SK-N-SH treated with all-trans-retinoic acid at 6 μM for 48 hours (cell line): Measurements from ENCODE around the gene HECTD4.
"Not testable (repeated sequence)": the region's sequence is repeated elsewhere in the genome, so short reads cannot be mapped to it uniquely, and the experiment has no call there.

Source experiments
- ATAC-seq: fragments of 200-7000 bp; cut with Tn5 transposase; 3 replicates; pipeline ENCODE4 v1.9.1; 2020; ENCODE audit warnings: mild to moderate bottlenecking, moderate library complexity
- ARNTL ChIP-seq: fragments of 450-650 bp; formaldehyde crosslinking; IDR thresholded peaks from 2 replicates; pipeline ENCODE4 v1.5.0; 2020; ENCODE audit warnings: low read depth, mild to moderate bottlenecking, moderate library complexity, borderline replicate concordance
- BACH2 ChIP-seq: fragments of 250-450 bp; sonication (Bioruptor Pico); IDR thresholded peaks from 2 replicates; pipeline ENCODE4 v1.9.0; 2021; ENCODE audit warnings: mild to moderate bottlenecking, borderline replicate concordance
- ESRRG ChIP-seq: fragments of 250-450 bp; sonication (Bioruptor Pico); IDR thresholded peaks from 2 replicates; pipeline ENCODE4 v1.6.1; 2021; ENCODE audit warnings: mild to moderate bottlenecking
- ISL1 ChIP-seq: fragments of 250-450 bp; sonication (Bioruptor Pico); IDR thresholded peaks from 2 replicates; pipeline ENCODE4 v2.1.2; 2022; ENCODE audit warnings: mild to moderate bottlenecking, moderate library complexity
- OSR1 ChIP-seq: fragments of 250-450 bp; sonication (Bioruptor Pico); IDR thresholded peaks from 2 replicates; pipeline ENCODE4 v1.8.0; 2022; ENCODE audit warnings: moderate library complexity, mild to moderate bottlenecking, inconsistent platforms
- RARB ChIP-seq: fragments of 250-450 bp; sonication (Bioruptor Pico); IDR thresholded peaks from 2 replicates; pipeline ENCODE4 v1.8.0; 2021; ENCODE audit warnings: mild to moderate bottlenecking, moderate library complexity
- TCF4 ChIP-seq: fragments of 250-450 bp; sonication (Bioruptor Pico); IDR thresholded peaks from 2 replicates; pipeline ENCODE4 v1.8.0; 2021; ENCODE audit warnings: mild to moderate bottlenecking, moderate library complexity, borderline replicate concordance
- ZC3H10 ChIP-seq: fragments of 250-450 bp; sonication (Bioruptor Pico); IDR thresholded peaks from 2 replicates; pipeline ENCODE4 v1.5.1; 2021; ENCODE audit warnings: mild to moderate bottlenecking, moderate library complexity
- ZFP3 ChIP-seq: fragments of 250-450 bp; sonication (Bioruptor Pico); IDR thresholded peaks from 2 replicates; pipeline ENCODE4 v1.5.0; 2020; ENCODE audit warnings: mild to moderate bottlenecking, moderate library complexity
- ZFP30 ChIP-seq: fragments of 450-650 bp; formaldehyde crosslinking; IDR thresholded peaks from 2 replicates; pipeline ENCODE4 v1.5.0; 2022; ENCODE audit warnings: mild to moderate bottlenecking, moderate library complexity
- ZNF70 ChIP-seq: fragments of 450-650 bp; formaldehyde crosslinking; IDR thresholded peaks from 2 replicates; pipeline ENCODE4 v1.5.0; 2020; ENCODE audit warnings: mild to moderate bottlenecking, moderate library complexity
- ZNF8 ChIP-seq: fragments of 450-650 bp; formaldehyde crosslinking; IDR thresholded peaks from 2 replicates; pipeline ENCODE4 v1.5.0; 2020; ENCODE audit warnings: mild to moderate bottlenecking, moderate library complexity
- TF ChIP-seq, protein P1 (sequence below): fragments of 250-450 bp; sonication (Bioruptor Pico); IDR thresholded peaks from 2 replicates; pipeline ENCODE4 v1.5.1; 2020; ENCODE audit warnings: low read depth, mild to moderate bottlenecking, moderate library complexity
- TF ChIP-seq, protein P2 (sequence below): fragments of 250-450 bp; sonication (Bioruptor Pico); IDR thresholded peaks from 2 replicates; pipeline ENCODE4 v1.8.0; 2021; ENCODE audit warnings: low read depth, mild to moderate bottlenecking, moderate library complexity, borderline replicate concordance
- TF ChIP-seq, protein P3 (sequence below): fragments of 250-450 bp; sonication (Bioruptor Pico); IDR thresholded peaks from 2 replicates; pipeline ENCODE4 v1.5.0; 2020; ENCODE audit warnings: mild to moderate bottlenecking, moderate library complexity
- TF ChIP-seq, protein P4 (sequence below): fragments of 250-450 bp; sonication (Bioruptor Pico); IDR thresholded peaks from 2 replicates; pipeline ENCODE4 v1.8.0; 2020; ENCODE audit warnings: mild to moderate bottlenecking, moderate library complexity, borderline replicate concordance

Gene HECTD4

DNA sequence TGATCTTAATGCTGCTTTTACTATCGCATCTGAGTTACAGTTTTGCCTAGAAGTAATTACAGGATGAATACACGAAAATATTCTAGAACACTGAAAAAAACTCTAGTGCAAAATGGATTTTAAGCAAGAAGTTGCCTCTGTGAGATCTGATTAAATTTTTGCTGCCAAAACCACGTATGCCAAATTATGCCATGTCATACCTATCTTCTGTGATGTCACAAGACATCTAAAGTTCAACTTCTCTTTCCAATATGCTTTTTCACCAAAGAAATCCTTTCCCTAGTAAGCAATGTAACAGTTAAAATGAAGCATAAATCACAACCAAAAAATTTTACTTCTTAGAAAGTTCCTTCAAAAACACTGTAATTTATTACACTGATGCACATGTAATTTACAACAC lies 39.6 kb downstream of the HECTD4 start:
- TF ChIP-seq ZC3H10 (CRISPR knock-in tag), result no peak

DNA sequence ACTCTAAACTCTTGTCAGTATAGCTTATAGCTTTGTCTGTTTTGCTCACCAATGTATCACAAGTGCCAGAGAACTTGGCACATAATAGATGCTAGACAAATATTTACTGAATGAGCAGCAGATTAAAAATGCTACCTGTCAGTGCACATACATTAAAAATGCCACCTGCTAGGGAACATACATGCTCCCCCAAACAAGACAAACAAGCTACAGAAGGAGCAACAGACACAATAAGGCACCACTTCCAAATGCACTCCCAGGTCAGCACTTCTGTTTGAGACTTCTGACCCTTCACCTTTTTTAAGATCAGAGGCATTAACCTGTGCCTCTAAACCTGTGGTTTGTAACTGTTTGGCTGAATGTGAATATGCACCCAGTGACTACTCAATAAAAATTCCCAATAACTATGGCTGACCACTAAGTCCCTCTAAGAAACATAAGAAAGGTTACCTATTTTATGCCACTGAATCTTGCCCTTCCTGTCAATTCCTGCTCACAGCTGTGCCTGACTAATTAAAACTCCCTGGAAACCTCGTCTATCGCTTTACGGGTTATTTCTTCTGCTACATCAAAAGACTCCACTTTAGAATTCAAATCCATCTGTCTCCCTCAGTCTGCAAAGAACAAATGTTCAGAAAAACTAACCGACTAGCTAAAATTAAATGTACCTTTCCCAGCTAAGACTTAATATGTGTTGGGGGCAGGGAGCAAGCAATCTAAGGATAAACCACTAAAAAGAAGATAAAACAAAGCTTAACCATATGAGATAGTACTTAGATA lies 41.0 kb downstream of the HECTD4 start:
- ATAC-seq, result no peak
- no peak for TF ChIP-seq TCF4 (CRISPR knock-in tag)
- no peak for TF ChIP-seq ZFP30 (CRISPR knock-in tag)
- no peak for TF ChIP-seq RARB (CRISPR knock-in tag)
- TF ChIP-seq, protein P1, sequence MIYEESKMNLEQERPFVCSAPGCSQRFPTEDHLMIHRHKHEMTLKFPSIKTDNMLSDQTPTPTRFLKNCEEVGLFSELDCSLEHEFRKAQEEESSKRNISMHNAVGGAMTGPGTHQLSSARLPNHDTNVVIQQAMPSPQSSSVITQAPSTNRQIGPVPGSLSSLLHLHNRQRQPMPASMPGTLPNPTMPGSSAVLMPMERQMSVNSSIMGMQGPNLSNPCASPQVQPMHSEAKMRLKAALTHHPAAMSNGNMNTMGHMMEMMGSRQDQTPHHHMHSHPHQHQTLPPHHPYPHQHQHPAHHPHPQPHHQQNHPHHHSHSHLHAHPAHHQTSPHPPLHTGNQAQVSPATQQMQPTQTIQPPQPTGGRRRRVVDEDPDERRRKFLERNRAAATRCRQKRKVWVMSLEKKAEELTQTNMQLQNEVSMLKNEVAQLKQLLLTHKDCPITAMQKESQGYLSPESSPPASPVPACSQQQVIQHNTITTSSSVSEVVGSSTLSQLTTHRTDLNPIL (CRISPR knock-in tag), result no peak
- TF ChIP-seq, protein P2, sequence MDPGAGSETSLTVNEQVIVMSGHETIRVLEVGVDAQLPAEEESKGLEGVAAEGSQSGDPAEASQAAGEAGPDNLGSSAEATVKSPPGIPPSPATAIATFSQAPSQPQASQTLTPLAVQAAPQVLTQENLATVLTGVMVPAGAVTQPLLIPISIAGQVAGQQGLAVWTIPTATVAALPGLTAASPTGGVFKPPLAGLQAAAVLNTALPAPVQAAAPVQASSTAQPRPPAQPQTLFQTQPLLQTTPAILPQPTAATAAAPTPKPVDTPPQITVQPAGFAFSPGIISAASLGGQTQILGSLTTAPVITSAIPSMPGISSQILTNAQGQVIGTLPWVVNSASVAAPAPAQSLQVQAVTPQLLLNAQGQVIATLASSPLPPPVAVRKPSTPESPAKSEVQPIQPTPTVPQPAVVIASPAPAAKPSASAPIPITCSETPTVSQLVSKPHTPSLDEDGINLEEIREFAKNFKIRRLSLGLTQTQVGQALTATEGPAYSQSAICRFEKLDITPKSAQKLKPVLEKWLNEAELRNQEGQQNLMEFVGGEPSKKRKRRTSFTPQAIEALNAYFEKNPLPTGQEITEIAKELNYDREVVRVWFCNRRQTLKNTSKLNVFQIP (CRISPR knock-in tag), result no peak
- no peak for TF ChIP-seq OSR1 (CRISPR knock-in tag)
- TF ChIP-seq ESRRG, result no peak
- TF ChIP-seq, protein P3, sequence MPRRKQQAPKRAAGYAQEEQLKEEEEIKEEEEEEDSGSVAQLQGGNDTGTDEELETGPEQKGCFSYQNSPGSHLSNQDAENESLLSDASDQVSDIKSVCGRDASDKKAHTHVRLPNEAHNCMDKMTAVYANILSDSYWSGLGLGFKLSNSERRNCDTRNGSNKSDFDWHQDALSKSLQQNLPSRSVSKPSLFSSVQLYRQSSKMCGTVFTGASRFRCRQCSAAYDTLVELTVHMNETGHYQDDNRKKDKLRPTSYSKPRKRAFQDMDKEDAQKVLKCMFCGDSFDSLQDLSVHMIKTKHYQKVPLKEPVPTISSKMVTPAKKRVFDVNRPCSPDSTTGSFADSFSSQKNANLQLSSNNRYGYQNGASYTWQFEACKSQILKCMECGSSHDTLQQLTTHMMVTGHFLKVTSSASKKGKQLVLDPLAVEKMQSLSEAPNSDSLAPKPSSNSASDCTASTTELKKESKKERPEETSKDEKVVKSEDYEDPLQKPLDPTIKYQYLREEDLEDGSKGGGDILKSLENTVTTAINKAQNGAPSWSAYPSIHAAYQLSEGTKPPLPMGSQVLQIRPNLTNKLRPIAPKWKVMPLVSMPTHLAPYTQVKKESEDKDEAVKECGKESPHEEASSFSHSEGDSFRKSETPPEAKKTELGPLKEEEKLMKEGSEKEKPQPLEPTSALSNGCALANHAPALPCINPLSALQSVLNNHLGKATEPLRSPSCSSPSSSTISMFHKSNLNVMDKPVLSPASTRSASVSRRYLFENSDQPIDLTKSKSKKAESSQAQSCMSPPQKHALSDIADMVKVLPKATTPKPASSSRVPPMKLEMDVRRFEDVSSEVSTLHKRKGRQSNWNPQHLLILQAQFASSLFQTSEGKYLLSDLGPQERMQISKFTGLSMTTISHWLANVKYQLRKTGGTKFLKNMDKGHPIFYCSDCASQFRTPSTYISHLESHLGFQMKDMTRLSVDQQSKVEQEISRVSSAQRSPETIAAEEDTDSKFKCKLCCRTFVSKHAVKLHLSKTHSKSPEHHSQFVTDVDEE, result no peak

More for the DNA sequence above, 39.6 kb downstream of the HECTD4 start:
- ATAC-seq, result no peak

DNA sequence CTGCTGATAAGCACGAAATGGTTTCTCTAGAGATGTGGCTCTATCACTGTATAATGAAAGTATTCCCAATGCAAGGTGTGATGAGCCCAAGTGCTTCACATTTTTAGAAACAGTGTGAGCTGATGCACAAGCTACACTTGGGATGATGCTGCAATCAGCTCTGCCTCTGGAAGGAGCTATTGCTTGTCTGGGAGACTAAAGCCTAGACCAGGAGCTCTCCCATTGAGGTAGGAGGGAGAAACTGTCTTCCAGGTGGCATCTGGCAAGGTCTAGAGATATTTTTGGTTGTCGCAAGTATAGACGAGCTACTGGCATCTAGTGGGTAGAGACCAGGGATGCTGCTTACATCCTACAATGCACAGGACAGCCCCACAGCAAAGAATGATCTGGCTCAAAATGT lies 42.0 kb downstream of the HECTD4 start:
- no peak for ATAC-seq

DNA sequence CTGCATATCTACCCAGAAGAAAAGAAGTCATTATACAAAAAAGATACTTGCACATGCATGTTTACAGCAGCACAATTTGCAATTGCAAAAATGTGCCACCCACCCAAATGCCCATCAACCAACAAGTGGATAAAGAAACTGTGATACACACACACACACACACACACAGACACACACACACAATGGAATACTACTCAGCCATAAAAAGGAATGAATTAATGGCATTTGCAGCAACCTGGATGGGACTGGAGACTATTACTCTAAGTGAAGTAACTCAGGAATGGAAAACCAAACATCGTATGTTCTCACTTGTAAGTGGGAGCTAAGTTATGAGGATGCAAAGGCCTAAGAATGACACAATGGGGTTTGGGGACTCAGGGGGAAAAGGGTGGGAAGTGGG lies 47.2 kb downstream of the HECTD4 start:
- ATAC-seq, result not testable (repeated sequence)

More for the DNA sequence above, 42.0 kb downstream of the HECTD4 start:
- TF ChIP-seq ZC3H10 (CRISPR knock-in tag) (no peak), OSR1 (CRISPR knock-in tag) (no peak), BACH2 (CRISPR knock-in tag) (no peak), ZNF70 (CRISPR knock-in tag) (no peak), ZFP3 (CRISPR knock-in tag) (no peak), ISL1 (CRISPR knock-in tag) (no peak), ZNF8 (CRISPR knock-in tag) (no peak), ESRRG (no peak), ARNTL (CRISPR knock-in tag) (no peak), ZFP30 (CRISPR knock-in tag) (no peak)
- TF ChIP-seq, protein P4, sequence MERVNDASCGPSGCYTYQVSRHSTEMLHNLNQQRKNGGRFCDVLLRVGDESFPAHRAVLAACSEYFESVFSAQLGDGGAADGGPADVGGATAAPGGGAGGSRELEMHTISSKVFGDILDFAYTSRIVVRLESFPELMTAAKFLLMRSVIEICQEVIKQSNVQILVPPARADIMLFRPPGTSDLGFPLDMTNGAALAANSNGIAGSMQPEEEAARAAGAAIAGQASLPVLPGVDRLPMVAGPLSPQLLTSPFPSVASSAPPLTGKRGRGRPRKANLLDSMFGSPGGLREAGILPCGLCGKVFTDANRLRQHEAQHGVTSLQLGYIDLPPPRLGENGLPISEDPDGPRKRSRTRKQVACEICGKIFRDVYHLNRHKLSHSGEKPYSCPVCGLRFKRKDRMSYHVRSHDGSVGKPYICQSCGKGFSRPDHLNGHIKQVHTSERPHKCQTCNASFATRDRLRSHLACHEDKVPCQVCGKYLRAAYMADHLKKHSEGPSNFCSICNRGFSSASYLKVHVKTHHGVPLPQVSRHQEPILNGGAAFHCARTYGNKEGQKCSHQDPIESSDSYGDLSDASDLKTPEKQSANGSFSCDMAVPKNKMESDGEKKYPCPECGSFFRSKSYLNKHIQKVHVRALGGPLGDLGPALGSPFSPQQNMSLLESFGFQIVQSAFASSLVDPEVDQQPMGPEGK (CRISPR knock-in tag), result no peak
- TF ChIP-seq, protein P1 (CRISPR knock-in tag), result no peak
- TF ChIP-seq, protein P2 (CRISPR knock-in tag), result no peak
- TF ChIP-seq, all 23 proteins: peak for 0
